ENCODE measurements around the gene EML6. TPM values are rescaled to one million over a fixed set of nuclear protein-coding genes. Genes with fewer than 3 reads are reported as not detected.

The EML6 gene
- total and polyA plus RNA-seq, 2 donors (not counting 1 experiment from before 2014, with no cell fraction given), result 0.34 to 1.3 TPM

- TF ChIP-seq EZH2 (IDR thresholded peaks at IDR 0.05; ENCODE audit: low read length, missing control alignments) (no peak), CTCF (conservative IDR thresholded peaks at IDR 0.05 in 1 of 2, IDR thresholded peaks at IDR 0.05 in 1 of 2; ENCODE audit: low read depth in 1 of 2, low read length in 2 of 2) (no peak)
Observed at GRCh38 chr2:55000341-55000740, 276.9 kb downstream of the EML6 start.

GRCh38 chr2:55001716-55002115 is 278.3 kb downstream of the EML6 start:
- Histone ChIP-seq H3K36me3 (ENCODE audit: control insufficient read depth, insufficient read depth, low read length) (no peaks in the 10 kb centered on the region), H3K9me3 (ENCODE audit: control insufficient read depth, insufficient read depth, low read depth, low read length) (no peaks in the 10 kb centered on the region), H3K4me3 (replicated peaks in 1 of 4; ENCODE audit: control extremely low read depth in 1 of 4, insufficient read depth in 1 of 4, low read depth in 3 of 4, low read length in 4 of 4) (no peak overlapping the region), H3K9ac (ENCODE audit: insufficient read depth, low read length) (no peak overlapping the region), H3K79me2 (ENCODE audit: control insufficient read depth, insufficient read depth, low read length) (peaks cover 99% of the 10 kb centered on the region), H3K4me2 (ENCODE audit: extremely low read depth, insufficient read depth, low read length) (no peak overlapping the region), H3K27me3 (ENCODE audit: control insufficient read depth, insufficient read depth, low read length) (no peaks in the 10 kb centered on the region), H3K4me1 (ENCODE audit: control insufficient read depth, extremely low read depth, insufficient read depth, low read length) (peaks cover 9% of the 10 kb centered on the region), H4K20me1 (ENCODE audit: control insufficient read depth, extremely low read depth, insufficient read depth, low read length) (peaks cover 26% of the 10 kb centered on the region), H2AFZ (ENCODE audit: low read length) (no peak overlapping the region), H3K27ac (ENCODE audit: insufficient read depth, low read length) (no peak overlapping the region)
- no peak for DNase-seq (ENCODE audit: low read depth in 2 of 2)
- TF ChIP-seq EZH2 (IDR thresholded peaks at IDR 0.05; ENCODE audit: low read length, missing control alignments) (no peak), CTCF (conservative IDR thresholded peaks at IDR 0.05 in 1 of 2, IDR thresholded peaks at IDR 0.05 in 1 of 2; ENCODE audit: low read depth in 1 of 2, low read length in 2 of 2) (no peak)

More at GRCh38 chr2:55000341-55000740, 276.9 kb downstream of the EML6 start:
- peaks cover 9% of the 10 kb centered on the region for H3K4me1 ChIP-seq (ENCODE audit: control insufficient read depth, extremely low read depth, insufficient read depth, low read length)
- H2AFZ ChIP-seq (ENCODE audit: low read length), result no peak overlapping the region
- no peaks in the 10 kb centered on the region for H3K9me3 ChIP-seq (ENCODE audit: control insufficient read depth, insufficient read depth, low read depth, low read length)
- H4K20me1 ChIP-seq (ENCODE audit: control insufficient read depth, extremely low read depth, insufficient read depth, low read length), result peaks cover 34% of the 10 kb centered on the region
- no peak overlapping the region for H3K27ac ChIP-seq (ENCODE audit: insufficient read depth, low read length)
- H3K4me2 ChIP-seq (ENCODE audit: extremely low read depth, insufficient read depth, low read length), result peak overlapping the region; percentile 36
- H3K9ac ChIP-seq (ENCODE audit: insufficient read depth, low read length), result no peak overlapping the region
- no peaks in the 10 kb centered on the region for H3K27me3 ChIP-seq (ENCODE audit: control insufficient read depth, insufficient read depth, low read length)
- no peaks in the 10 kb centered on the region for H3K36me3 ChIP-seq (ENCODE audit: control insufficient read depth, insufficient read depth, low read length)
- DNase-seq (ENCODE audit: low read depth in 2 of 2), result no peak
- H3K4me3 ChIP-seq (replicated peaks in 1 of 4; ENCODE audit: control extremely low read depth in 1 of 4, insufficient read depth in 1 of 4, low read depth in 3 of 4, low read length in 4 of 4), result no peak overlapping the region
- peaks cover 99% of the 10 kb centered on the region for H3K79me2 ChIP-seq (ENCODE audit: control insufficient read depth, insufficient read depth, low read length)

- Histone ChIP-seq H3K27ac (ENCODE audit: insufficient read depth, low read length) (no peak overlapping the region), H3K4me3 (replicated peaks in 1 of 4; ENCODE audit: control extremely low read depth in 1 of 4, insufficient read depth in 1 of 4, low read depth in 3 of 4, low read length in 4 of 4) (no peak overlapping the region), H3K36me3 (ENCODE audit: control insufficient read depth, insufficient read depth, low read length) (no peaks in the 10 kb centered on the region), H4K20me1 (ENCODE audit: control insufficient read depth, extremely low read depth, insufficient read depth, low read length) (peaks cover 23% of the 10 kb centered on the region), H3K9me3 (ENCODE audit: control insufficient read depth, insufficient read depth, low read depth, low read length) (no peaks in the 10 kb centered on the region), H2AFZ (ENCODE audit: low read length) (no peak overlapping the region), H3K4me2 (ENCODE audit: extremely low read depth, insufficient read depth, low read length) (no peak overlapping the region), H3K79me2 (ENCODE audit: control insufficient read depth, insufficient read depth, low read length) (peaks cover 99% of the 10 kb centered on the region), H3K27me3 (ENCODE audit: control insufficient read depth, insufficient read depth, low read length) (no peaks in the 10 kb centered on the region), H3K4me1 (ENCODE audit: control insufficient read depth, extremely low read depth, insufficient read depth, low read length) (peaks cover 10% of the 10 kb centered on the region), H3K9ac (ENCODE audit: insufficient read depth, low read length) (no peak overlapping the region)
- TF ChIP-seq EZH2 (IDR thresholded peaks at IDR 0.05; ENCODE audit: low read length, missing control alignments) (no peak), CTCF (conservative IDR thresholded peaks at IDR 0.05 in 1 of 2, IDR thresholded peaks at IDR 0.05 in 1 of 2; ENCODE audit: low read depth in 1 of 2, low read length in 2 of 2) (no peak)
- DNase-seq (ENCODE audit: low read depth in 2 of 2), result no peak
Observed at GRCh38 chr2:55003706-55004639, 280.5 kb downstream of the EML6 start.

Measured in fibroblast of lung (primary cell).